MM.1S (cell line): ENCODE results near the gene WHRN.

ENCODE experiments used
- DNase-seq: peaks from one replicate; pipeline ENCODE4 v3.0.0-alpha.2; 2015
- H2AFZ ChIP-seq: fragments of 300-600 bp; sonication (generic); 2 replicates; pipeline ENCODE4 v1.6.0; 2016; ENCODE audit warnings: antibody characterized with exemption, low read length
- H3F3A ChIP-seq: fragments of 300-600 bp; sonication (generic); 2 replicates; pipeline ENCODE4 v1.6.1; 2016; ENCODE audit warnings: mild to moderate bottlenecking, antibody characterized with exemption, low read length, moderate library complexity, mixed read lengths; ENCODE audit not compliant: insufficient read depth
- H3K27ac ChIP-seq: fragments of 300-600 bp; sonication (generic); 2 replicates; pipeline ENCODE4 v1.5.1; 2016; ENCODE audit warnings: mild to moderate bottlenecking, low read length
- H3K27me3 ChIP-seq: fragments of 300-600 bp; sonication (generic); replicated peaks from 2 replicates; pipeline ENCODE4 v1.6.0; 2016; ENCODE audit warnings: low read length; ENCODE audit not compliant: insufficient read depth
- H3K36me3 ChIP-seq: fragments of 300-600 bp; sonication (generic); replicated peaks from 2 replicates; pipeline ENCODE4 v1.6.1; 2016; ENCODE audit warnings: mild to moderate bottlenecking, low read length, mixed read lengths; ENCODE audit not compliant: insufficient read depth
- H3K4me1 ChIP-seq: fragments of 300-600 bp; sonication (generic); 2 replicates; pipeline ENCODE4 v1.6.1; 2016; ENCODE audit warnings: low read length, mixed read lengths
- H3K4me2 ChIP-seq: fragments of 300-600 bp; sonication (generic); 2 replicates; pipeline ENCODE4 v1.6.0; 2016; ENCODE audit warnings: low read depth, low read length
- H3K4me3 ChIP-seq: fragments of 300-600 bp; sonication (generic); 2 replicates; pipeline ENCODE4 v1.5.1; 2016; ENCODE audit warnings: low read length, mixed read lengths
- H3K79me2 ChIP-seq: fragments of 300-600 bp; sonication (generic); 2 replicates; pipeline ENCODE4 v1.6.1; 2016; ENCODE audit warnings: mixed run types, low read length, mixed read lengths
- H3K9ac ChIP-seq: fragments of 300-600 bp; sonication (generic); 2 replicates; pipeline ENCODE4 v1.6.1; 2016; ENCODE audit warnings: low read length, mixed read lengths
- H3K9me2 ChIP-seq: fragments of 300-600 bp; sonication (generic); replicated peaks from 2 replicates; pipeline ENCODE4 v1.6.1; 2016; ENCODE audit warnings: mild to moderate bottlenecking, low read length, mixed read lengths; ENCODE audit not compliant: insufficient read depth
- H3K9me3 ChIP-seq: fragments of 300-600 bp; sonication (generic); replicated peaks from 2 replicates; pipeline ENCODE4 v1.6.1; 2016; ENCODE audit warnings: mild to moderate bottlenecking, low read length, mixed read lengths; ENCODE audit not compliant: insufficient read depth
- H4K20me1 ChIP-seq: fragments of 300-600 bp; sonication (generic); 2 replicates; pipeline ENCODE4 v1.6.1; 2016; ENCODE audit warnings: mild to moderate bottlenecking, low read length, moderate library complexity, mixed read lengths; ENCODE audit not compliant: insufficient read depth
- CTCF ChIP-seq: fragments of 300-600 bp; sonication (generic); IDR thresholded peaks from 2 replicates; pipeline ENCODE4 v1.5.1; 2016; ENCODE audit warnings: antibody characterized with exemption, low read length, mixed read lengths
- EZH2 ChIP-seq: fragments of 300-600 bp; sonication (generic); optimal IDR thresholded peaks from 2 replicates; pipeline ENCODE3; 2017; ENCODE audit warnings: low read depth, mild to moderate bottlenecking, antibody characterized with exemption, low read length, mixed read lengths
- EZH2phosphoT487 ChIP-seq: fragments of 300-600 bp; sonication (generic); IDR thresholded peaks from 2 replicates; pipeline ENCODE4 v1.6.1; 2018; ENCODE audit warnings: antibody characterized with exemption, low read length

The WHRN gene

GRCh38 chr9:114425126-114425525, 80.1 kb downstream of the WHRN start:
- Histone ChIP-seq H3K4me1 (no peaks in the 10 kb centered on the region), H3K4me2 (no peak overlapping the region), H3K79me2 (peaks cover 12% of the 10 kb centered on the region; the same call in 1 of the 2 replicates), H3K27ac (no peak overlapping the region), H4K20me1 (no peaks in the 10 kb centered on the region), H3K4me3 (no peak overlapping the region), H3K9ac (no peak overlapping the region), H3K36me3 (no peaks in the 10 kb centered on the region), H3K9me2 (no peaks in the 10 kb centered on the region), H3K27me3 (no peaks in the 10 kb centered on the region), H3K9me3 (no peaks in the 10 kb centered on the region), H3F3A (no peaks in the 10 kb centered on the region), H2AFZ (no peak overlapping the region)
- TF ChIP-seq EZH2phosphoT487 (no peak), CTCF (no peak), EZH2 (no peak)
- DNase-seq, result no peak

- Histone ChIP-seq H3K9me2 (no peaks in the 10 kb centered on the region), H3K36me3 (no peaks in the 10 kb centered on the region), H3K27me3 (no peaks in the 10 kb centered on the region), H3K79me2 (0 out of 2 replicates have a peak, but pooled peaks cover 3% of the 10 kb centered on the region), H3K4me2 (no peak overlapping the region), H3K4me1 (no peaks in the 10 kb centered on the region), H3K27ac (no peak overlapping the region), H3F3A (no peaks in the 10 kb centered on the region), H4K20me1 (no peaks in the 10 kb centered on the region), H2AFZ (no peak overlapping the region), H3K4me3 (no peak overlapping the region), H3K9ac (no peak overlapping the region), H3K9me3 (no peaks in the 10 kb centered on the region)
- DNase-seq, result no peak
- TF ChIP-seq CTCF (no peak), EZH2phosphoT487 (no peak), EZH2 (no peak)
These were observed 81.1 kb downstream of the WHRN start for GRCh38 chr9:114424126-114424525.

GRCh38 chr9:114423181-114423580, 82.1 kb downstream of the WHRN start:
- Histone ChIP-seq H3K4me1 (no peaks in the 10 kb centered on the region), H4K20me1 (no peaks in the 10 kb centered on the region), H3K36me3 (no peaks in the 10 kb centered on the region), H3K9ac (no peak overlapping the region), H3F3A (no peaks in the 10 kb centered on the region), H3K9me2 (no peaks in the 10 kb centered on the region), H2AFZ (no peak overlapping the region), H3K79me2 (0 out of 2 replicates have a peak, but pooled peaks cover 3% of the 10 kb centered on the region), H3K27ac (no peak overlapping the region), H3K4me2 (no peak overlapping the region), H3K27me3 (no peaks in the 10 kb centered on the region), H3K4me3 (no peak overlapping the region), H3K9me3 (no peaks in the 10 kb centered on the region)
- TF ChIP-seq EZH2phosphoT487 (no peak), CTCF (no peak), EZH2 (no peak)
- DNase-seq, result no peak
